GM18517 (cell line): ENCODE measurements around the gene DHRS4.
"Not testable (repeated sequence)": the region's sequence is repeated elsewhere in the genome, so short reads cannot be mapped to it uniquely, and the experiment has no call there.

Experiments used
- ATAC-seq: cut with Tn5 transposase; IDR thresholded peaks from one replicate; pipeline ENCODE4 v1.9.1; 2021; ENCODE audit warnings: mild to moderate bottlenecking, moderate library complexity; ENCODE audit not compliant: unreplicated experiment

DHRS4 gene

GRCh38 chr14:23939607-23940326 lies 13.8 kb upstream of the DHRS4 start:
- no peak for ATAC-seq

GRCh38 chr14:23941230-23941629 lies 12.3 kb upstream of the DHRS4 start:
- ATAC-seq: no peak

GRCh38 chr14:23941669-23942068 lies 11.9 kb upstream of the DHRS4 start:
- no peak for ATAC-seq

GRCh38 chr14:23942587-23942986 lies 11.0 kb upstream of the DHRS4 start:
- ATAC-seq: no peak

GRCh38 chr14:23949069-23949468 lies 4.5 kb upstream of the DHRS4 start:
- ATAC-seq: not testable (repeated sequence)

- ATAC-seq: no peak
These were observed 3.0 kb upstream of the DHRS4 start for GRCh38 chr14:23950411-23951135.

- ATAC-seq: not testable (repeated sequence)
These were observed 2.5 kb upstream of the DHRS4 start for GRCh38 chr14:23951136-23951466.

GRCh38 chr14:23951590-23952201 lies 1.9 kb upstream of the DHRS4 start:
- no peak for ATAC-seq

- not testable (repeated sequence) for ATAC-seq
These were observed 480 bp upstream of the DHRS4 start for GRCh38 chr14:23953116-23953463.

GRCh38 chr14:23954279-23954614 lies 677 bp downstream of the DHRS4 start:
- not testable (repeated sequence) for ATAC-seq

GRCh38 chr14:23954965-23955364 lies 1.4 kb downstream of the DHRS4 start:
- not testable (repeated sequence) for ATAC-seq

GRCh38 chr14:23955811-23956210 lies 2.2 kb downstream of the DHRS4 start:
- not testable (repeated sequence) for ATAC-seq

GRCh38 chr14:23957913-23958569 lies 4.5 kb downstream of the DHRS4 start:
- not testable (repeated sequence) for ATAC-seq

- ATAC-seq: not testable (repeated sequence)
These were observed 7.3 kb downstream of the DHRS4 start for GRCh38 chr14:23960899-23961298.

- ATAC-seq: not testable (repeated sequence)
These were observed 8.1 kb downstream of the DHRS4 start for GRCh38 chr14:23961704-23962103.

- ATAC-seq: not testable (repeated sequence)
These were observed 15.5 kb downstream of the DHRS4 start for GRCh38 chr14:23969130-23969480.

- ATAC-seq: peak; percentile 87
These were observed 16.1 kb downstream of the DHRS4 start for GRCh38 chr14:23969481-23970282.

- ATAC-seq: not testable (repeated sequence)
These were observed 16.7 kb downstream of the DHRS4 start for GRCh38 chr14:23970283-23970659.

- ATAC-seq: not testable (repeated sequence)
These were observed 19.6 kb downstream of the DHRS4 start for GRCh38 chr14:23973178-23973577.

- not testable (repeated sequence) for ATAC-seq
These were observed 20.5 kb downstream of the DHRS4 start for GRCh38 chr14:23974041-23974440.

GRCh38 chr14:23977208-23977607 lies 23.6 kb downstream of the DHRS4 start:
- ATAC-seq: not testable (repeated sequence)
